K562 treated with DMSO at 1 percent for 48 hours (cell line): ENCODE results near the gene SMIM22. TPM values are rescaled to one million over a fixed set of nuclear protein-coding genes. Genes with fewer than 3 reads are reported as not detected.

Experiments used
- total RNA-seq: library from RNA; unstranded; fragments of 300-600 nt; gene quantifications from 2 replicates; pipeline ENCODE4 v1.2.3, GENCODE V29; 2022; ENCODE audit warnings: low replicate concordance; ENCODE audit errors: extremely low read depth

Gene SMIM22
- total RNA-seq: not detected in 2 replicates

GRCh38 chr16:4795181-4795827 lies at the start of gene SMIM22:
Gene SMIM22 (plus strand): TSS chr16:4795369. CDS start chr16:4795735, 366 bp downstream.

GRCh38 chr16:4766875-4767628 lies 28.1 kb upstream of the SMIM22 start, which contains the start of gene ZNF500:
Gene ZNF500 (minus strand): TSS chr16:4767162. CDS start chr16:4765978, 1,184 bp downstream.

GRCh38 chr16:4787627-4788482 lies 7.3 kb upstream of the SMIM22 start, which contains the start of gene SEPTIN12:
Gene SEPTIN12 (minus strand): TSS chr16:4788345. CDS start chr16:4787645, 700 bp downstream.

GRCh38 chr16:4801962-4802658 lies 6.9 kb downstream of the SMIM22 start, which contains the start of gene ROGDI:
Gene ROGDI (minus strand): TSS chr16:4802633. CDS start chr16:4802571, 62 bp downstream.

Other genes starting within 250 kb of the SMIM22 start
- gene C16orf96, start 239.0 kb upstream of the SMIM22 start, total RNA-seq: not detected in 2 replicates
- gene UBALD1, start 180.5 kb upstream of the SMIM22 start, total RNA-seq: not detected in 2 replicates
- not detected in 2 replicates for gene MGRN1, start 170.5 kb upstream of the SMIM22 start, total RNA-seq
- gene NUDT16L1, start 101.8 kb upstream of the SMIM22 start, total RNA-seq: not detected in 2 replicates
- gene ANKS3, start 61.1 kb upstream of the SMIM22 start, total RNA-seq: not detected in 2 replicates
- not detected in 2 replicates for gene DNAAF8, start 60.8 kb upstream of the SMIM22 start, total RNA-seq
- not detected in 2 replicates for gene ZNF500, start 28.2 kb upstream of the SMIM22 start, total RNA-seq
- not detected in 2 replicates for gene SEPTIN12, start 7.0 kb upstream of the SMIM22 start, total RNA-seq
- gene ROGDI, start 7.3 kb downstream of the SMIM22 start, total RNA-seq: not detected in 2 replicates
- not detected in 2 replicates for gene GLYR1, start 51.9 kb downstream of the SMIM22 start, total RNA-seq
- gene UBN1, start 52.1 kb downstream of the SMIM22 start, total RNA-seq: not detected in 2 replicates
- not detected in 2 replicates for gene PPL, start 141.8 kb downstream of the SMIM22 start, total RNA-seq
- not detected in 2 replicates for gene SEC14L5, start 163.0 kb downstream of the SMIM22 start, total RNA-seq
- not detected in 2 replicates for gene NAGPA, start 238.6 kb downstream of the SMIM22 start, total RNA-seq